H1 (cell line): ENCODE measurements around the gene KHDRBS1. TPM values are rescaled to one million over a fixed set of nuclear protein-coding genes. Genes with fewer than 3 reads are reported as not detected.

ENCODE experiments used
- CTCF ChIA-PET: fragments of 300-600 bp; sonication (Branson Sonifier 250); formaldehyde crosslinking; loops from one replicate; lab custom pipeline; 2021; ENCODE audit not compliant: partially characterized antibody; lab: Charles Lee
- POLR2A ChIA-PET: fragments of 300-600 bp; sonication (Branson Sonifier 250); formaldehyde crosslinking; loops from one replicate; lab custom pipeline; 2021; ENCODE audit warnings: inconsistent platforms; ENCODE audit not compliant: partially characterized antibody; lab: Charles Lee
- DNase-seq, 2 experiments: peaks; one replicate each; pipeline versions ENCODE4 v3.0.0 to v3.0.0-alpha.2; 2010 to 2022; ENCODE audit warnings: low spot score in 2 of 2, low read depth in 1 of 2, mixed read lengths in 1 of 2
- FAIRE-seq: peaks from 2 replicates; lab custom pipeline; 2011; peaks lifted over from hg19 to GRCh38; lab: Jason Lieb, UNC
- H2AFZ ChIP-seq: 2 replicates; pipeline ENCODE4 v1.8.1; 2012; ENCODE audit warnings: low read length, inconsistent platforms
- H2AK5ac ChIP-seq: 2 replicates; pipeline ENCODE4 v1.6.1; 2013; ENCODE audit warnings: low read depth, low read length
- H2BK120ac ChIP-seq: replicated peaks from 2 replicates; pipeline ENCODE3; 2013; ENCODE audit warnings: low read depth, low read length, inconsistent platforms
- H2BK12ac ChIP-seq: 2 replicates; pipeline ENCODE4 v1.6.1; 2013; ENCODE audit warnings: low read depth, low read length
- H2BK15ac ChIP-seq: 2 replicates; pipeline ENCODE4 v1.6.1; 2013; ENCODE audit warnings: low read length
- H2BK20ac ChIP-seq: 2 replicates; pipeline ENCODE4 v1.6.1; 2013; ENCODE audit warnings: low read length
- H2BK5ac ChIP-seq: 2 replicates; pipeline ENCODE4 v1.6.1; 2013; ENCODE audit warnings: low read depth, low read length
- H3K14ac ChIP-seq: 2 replicates; pipeline ENCODE4 v1.6.1; 2013; ENCODE audit warnings: inconsistent platforms; ENCODE audit not compliant: insufficient read length
- H3K18ac ChIP-seq: 2 replicates; pipeline ENCODE4 v1.6.1; 2013; ENCODE audit warnings: low read length; ENCODE audit errors: extremely low read depth
- H3K23ac ChIP-seq: 2 replicates; pipeline ENCODE4 v1.6.1; 2013; ENCODE audit warnings: inconsistent platforms; ENCODE audit not compliant: insufficient read length
- H3K23me2 ChIP-seq: 2 replicates; pipeline ENCODE4 v1.6.1; 2013; ENCODE audit warnings: low read depth, low read length
- H3K27ac ChIP-seq: 2 replicates; pipeline ENCODE4 v1.6.1; 2011; ENCODE audit warnings: low read depth, low read length, inconsistent platforms
- H3K27me3 ChIP-seq, 4 experiments: replicated peaks in 1 of 4; 1 replicate in 1 of 4; 2 replicates in 3 of 4; pipeline versions ENCODE4 v1.6.1 to v1.8.1; 2011 to 2013; ENCODE audit warnings: low read length in 3 of 4, mild to moderate bottlenecking in 3 of 4, inconsistent platforms in 2 of 4, mixed read lengths in 2 of 4, moderate library complexity in 1 of 4; ENCODE audit not compliant: control insufficient read depth in 3 of 4, insufficient read depth in 3 of 4; ENCODE audit errors: extremely low read depth in 1 of 4
- H3K36me3 ChIP-seq, 4 experiments: 2 replicates each; pipeline versions ENCODE4 v1.6.1 to v1.8.1; 2011 to 2013; ENCODE audit warnings: mild to moderate bottlenecking in 4 of 4, low read length in 3 of 4, moderate library complexity in 2 of 4, control low read depth in 1 of 4, inconsistent platforms in 1 of 4; ENCODE audit not compliant: insufficient read depth in 4 of 4, control insufficient read depth in 2 of 4
- H3K4ac ChIP-seq: replicated peaks from 2 replicates; pipeline ENCODE3; 2013; ENCODE audit warnings: low read length, low read depth, mixed read lengths, inconsistent platforms; ENCODE audit not compliant: insufficient read length
- H3K4me1 ChIP-seq, 4 experiments: replicated peaks in 1 of 4; 1 replicate in 1 of 4; 2 replicates in 3 of 4; pipeline versions ENCODE4 v1.6.1 to v1.8.1; 2011 to 2013; ENCODE audit warnings: low read length in 3 of 4, inconsistent platforms in 2 of 4, mixed read lengths in 1 of 4; ENCODE audit not compliant: insufficient read depth in 4 of 4, control insufficient read depth in 3 of 4
- H3K4me2 ChIP-seq, 2 experiments: 2 replicates each; pipeline versions ENCODE4 v1.6.1 to v1.8.1; 2011 to 2013; ENCODE audit warnings: low read depth in 2 of 2, low read length in 2 of 2, control low read depth in 1 of 2, inconsistent platforms in 1 of 2, mild to moderate bottlenecking in 1 of 2; ENCODE audit not compliant: insufficient read depth in 1 of 2
- H3K4me3 ChIP-seq, 4 experiments: fragments of 200-600, 300-600 bp in 1 of 4; sonication (generic), shearing (Covaris generic), sonication (Bioruptor Twin) in 1 of 4; 2 replicates each; pipeline versions ENCODE4 v1.5.1 to v1.8.1; 2011 to 2016; ENCODE audit warnings: low read length in 4 of 4, low read depth in 3 of 4, control low read depth in 2 of 4, inconsistent platforms in 2 of 4, mild to moderate bottlenecking in 2 of 4, mixed read lengths in 1 of 4, moderate library complexity in 1 of 4; ENCODE audit not compliant: insufficient read depth in 2 of 4; ENCODE audit errors: extremely low read depth in 1 of 4
- H3K56ac ChIP-seq: replicated peaks from 2 replicates; pipeline ENCODE3; 2013; ENCODE audit warnings: low read depth, mild to moderate bottlenecking, mixed read lengths, low read length, inconsistent platforms; ENCODE audit not compliant: insufficient read length
- H3K79me1 ChIP-seq: 2 replicates; pipeline ENCODE4 v1.6.1; 2013; ENCODE audit warnings: low read depth, low read length, control low read depth
- H3K79me2 ChIP-seq, 2 experiments: 2 replicates each; pipeline versions ENCODE4 v1.6.1 to v1.8.1; 2012 to 2013; ENCODE audit warnings: low read length in 2 of 2, mild to moderate bottlenecking in 2 of 2, inconsistent platforms in 1 of 2; ENCODE audit not compliant: insufficient read depth in 2 of 2, control insufficient read depth in 1 of 2
- H3K9ac ChIP-seq, 4 experiments: replicated peaks in 1 of 4; 1 replicate in 1 of 4; 2 replicates in 3 of 4; pipeline versions ENCODE4 v1.6.1 to v1.8.1; 2011 to 2013; ENCODE audit warnings: low read depth in 3 of 4, low read length in 3 of 4, control low read depth in 2 of 4, mild to moderate bottlenecking in 2 of 4, moderate library complexity in 2 of 4, inconsistent platforms in 1 of 4; ENCODE audit errors: extremely low read depth in 1 of 4
- H3K9me3 ChIP-seq, 2 experiments: 2 replicates each; pipeline versions ENCODE4 v1.6.1 to v1.8.1; 2012 to 2013; ENCODE audit warnings: mild to moderate bottlenecking in 2 of 2, moderate library complexity in 2 of 2, control low read depth in 1 of 2, inconsistent platforms in 1 of 2, low read depth in 1 of 2, low read length in 1 of 2, mixed read lengths in 1 of 2; ENCODE audit not compliant: insufficient read depth in 2 of 2
- H4K20me1 ChIP-seq, 2 experiments: replicated peaks in 1 of 2; 2 replicates each; pipeline versions ENCODE3 to v1.8.1; 2011 to 2013; ENCODE audit warnings: inconsistent platforms in 2 of 2, low read length in 2 of 2, mild to moderate bottlenecking in 1 of 2; ENCODE audit not compliant: insufficient read depth in 2 of 2, control insufficient read depth in 1 of 2
- H4K5ac ChIP-seq: 2 replicates; pipeline ENCODE4 v1.6.1; 2013; ENCODE audit warnings: low read length, low read depth, mixed read lengths, inconsistent platforms; ENCODE audit not compliant: insufficient read length
- H4K8ac ChIP-seq: 2 replicates; pipeline ENCODE4 v1.8.0; 2013; ENCODE audit warnings: mild to moderate bottlenecking, moderate library complexity, low read length, inconsistent platforms; ENCODE audit not compliant: insufficient read depth; ENCODE audit errors: extremely low read depth
- H4K91ac ChIP-seq: replicated peaks from 2 replicates; pipeline ENCODE3; 2013; ENCODE audit warnings: low read length, mixed read lengths, inconsistent platforms; ENCODE audit not compliant: insufficient read length
- TEAD4 ChIP-seq: IDR thresholded peaks from 2 replicates; pipeline ENCODE4 v1.6.1; 2012; ENCODE audit warnings: low read depth, low read length, inconsistent platforms, mixed read lengths
- WGBS, 2 experiments: shearing (Covaris generic) in 1 of 2; methylation state at CpG; one replicate each; pipeline versions ENCODE4 v1.1.6 to v1.1.7; 2013 to 2015; ENCODE audit warnings: low lambda C conversion rate in 2 of 2, mixed read lengths in 2 of 2, inconsistent platforms in 1 of 2, low coverage in 1 of 2, missing lambda C conversion rate in 1 of 2; ENCODE audit not compliant: insufficient replicate concordance in 2 of 2, insufficient coverage in 1 of 2, insufficient read length in 1 of 2; ENCODE audit errors: extremely low coverage in 1 of 2, missing lambda C conversion rate in 1 of 2; 5-methylcytosine and 5-hydroxymethylcytosine counted together
- polyA plus RNA-seq, 7 experiments: library from polyadenylated mRNA; depleted of rRNA in 3 of 7; stranded (reverse) in 5 of 7; unstranded in 2 of 7; fragments of >200 nt in 5 of 7; fragments of 200-250 nt in 2 of 7; gene quantifications; 1 replicate in 5 of 7; 2 replicates in 1 of 7; 4 replicates in 1 of 7; pipeline versions ENCODE4 v1.2.1 to v1.2.3, GENCODE V29; 2011 to 2013; ENCODE audit warnings: missing spikeins in 2 of 7, mixed read lengths in 2 of 7
- total RNA-seq: library from RNA; stranded (reverse); fragmentation: NEBNext Ultra II Directional; extraction: Animal tissue kit (Norgen Biotek cat#: 25700); gene quantifications from 2 replicates; pipeline ENCODE4 v1.2.1, GENCODE V29; 2021

Gene KHDRBS1
- total and polyA plus RNA-seq, 2 of the 8 experiments (the other 6 are each of a cell fraction or from before 2014, with no cell fraction given), result 53.8 to 284 TPM

DNA sequence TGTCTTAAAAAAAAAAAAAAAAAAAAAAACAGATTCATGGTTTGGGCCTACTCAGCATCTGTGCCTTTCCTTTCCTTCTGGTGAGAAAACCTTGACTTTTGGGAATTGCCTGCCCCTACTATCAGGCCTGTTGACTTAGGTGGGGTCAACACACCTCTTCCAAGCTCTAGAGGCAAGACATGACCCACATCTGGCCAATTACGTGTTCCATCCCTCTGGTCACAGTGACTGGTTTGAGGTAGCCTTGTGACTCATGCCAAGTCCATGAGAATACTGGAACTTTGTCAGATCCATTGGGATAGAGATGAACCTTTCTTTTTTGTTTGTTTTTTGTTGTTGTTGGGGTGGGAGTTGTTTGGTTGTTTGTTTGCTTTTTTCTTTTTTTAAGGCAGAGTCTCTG, 37.3 kb upstream of the KHDRBS1 start:
- no peaks in the 10 kb centered on the region for H3K36me3 ChIP-seq
- no peak overlapping the region for H4K8ac ChIP-seq
- no peak overlapping the region for H3K4me2 ChIP-seq
- no peak overlapping the region for H3K27ac ChIP-seq
- no peaks in the 10 kb centered on the region for H4K20me1 ChIP-seq
- H3K79me2 ChIP-seq, result no peaks in the 10 kb centered on the region
- DNase-seq (no peak), FAIRE-seq (no peak)
- no peaks in the 10 kb centered on the region for H3K27me3 ChIP-seq
- H3K4me1 ChIP-seq, result no peaks in the 10 kb centered on the region
- no peak overlapping the region for H2BK12ac ChIP-seq
- H2BK15ac ChIP-seq, result no peak overlapping the region
- no peaks in the 10 kb centered on the region for H3K79me1 ChIP-seq
- H3K56ac ChIP-seq, result no peak overlapping the region
- H4K91ac ChIP-seq, result no peak overlapping the region
- H2AK5ac ChIP-seq, result no peak overlapping the region
- WGBS, 2 experiments, result 29% methylated on average over 1 of the region's 1 CpG; no CpG with 5 or more reads in 1 of the 2 experiments
- no peak overlapping the region for H3K4me3 ChIP-seq
- no peak overlapping the region for H3K4ac ChIP-seq
- H2BK20ac ChIP-seq, result no peak overlapping the region
- no peak overlapping the region for H3K23ac ChIP-seq
- H2AFZ ChIP-seq, result no peak overlapping the region
- H3K18ac ChIP-seq, result no peak overlapping the region
- ChIA-PET POLR2A (interaction anchor here (1.5 to 2.2 kb wide), 2 partner anchors 27 to 32 kb away, joined by 3 to 8 read pairs; no protein-coding TSS in a partner anchor), CTCF (interaction anchor here (0.6 to 10.2 kb wide), 13 partner anchors 8 to 544 kb away, joined by 3 to 72 read pairs (median 6); no protein-coding TSS in a partner anchor)
- no peak overlapping the region for H2BK120ac ChIP-seq
- no peak overlapping the region for H3K9ac ChIP-seq
- H3K9me3 ChIP-seq, result no peaks in the 10 kb centered on the region
- no peaks in the 10 kb centered on the region for H3K23me2 ChIP-seq
- H3K14ac ChIP-seq, result no peak overlapping the region
- H2BK5ac ChIP-seq, result no peak overlapping the region
- no peak overlapping the region for H4K5ac ChIP-seq
- no peak for TF ChIP-seq TEAD4
